B cell (primary cell): ENCODE data around the gene TLE6. TPM values are rescaled to one million over a fixed set of nuclear protein-coding genes. Genes with fewer than 3 reads are reported as not detected.

Experiments used
- ATAC-seq: fragments of 200-7000 bp; cut with Tn5 transposase; one replicate; pipeline ENCODE4 v1.10.0; 2021; ENCODE audit warnings: low read depth, mild to moderate bottlenecking, moderate number of reproducible peaks, moderate library complexity
- CTCF ChIA-PET: fragments of 350-600 bp; sonication (Branson Sonifier 250); formaldehyde crosslinking; loops from one replicate; lab custom pipeline; 2021; ENCODE audit warnings: antibody characterized with exemption, inconsistent platforms; lab: Charles Lee
- POLR2A ChIA-PET: fragments of 350-600 bp; sonication (Branson Sonifier 250); formaldehyde crosslinking; loops from one replicate; lab custom pipeline; 2021; ENCODE audit warnings: antibody characterized with exemption; lab: Charles Lee
- DNase-seq: peaks from one replicate; pipeline ENCODE4 v3.0.0; 2013
- H2AFZ ChIP-seq: 2 replicates; pipeline ENCODE4 v1.6.1; 2012; ENCODE audit warnings: mild to moderate bottlenecking, low read depth, low read length; ENCODE audit not compliant: insufficient read depth, poor library complexity, severe bottlenecking
- H3K27ac ChIP-seq, 2 donors: 1 replicate in 1 of 2; 2 replicates in 1 of 2; pipeline ENCODE4 v1.5.1; 2012 to 2013; ENCODE audit warnings: low read length in 2 of 2, mild to moderate bottlenecking in 2 of 2, moderate library complexity in 1 of 2
- H3K27me3 ChIP-seq, 4 experiments: fragments of 200-600 bp in 1 of 4; sonication (generic) in 1 of 4; replicated peaks in 1 of 4; 1 replicate in 2 of 4; 2 replicates in 2 of 4; pipeline versions ENCODE4 v1.6.1 to v1.7.0; 2013 to 2016; ENCODE audit warnings: low read length in 3 of 4, mild to moderate bottlenecking in 2 of 4, mixed read lengths in 1 of 4, moderate library complexity in 1 of 4; ENCODE audit not compliant: insufficient read depth in 4 of 4, control insufficient read depth in 3 of 4; ENCODE audit errors: control extremely low read depth in 1 of 4
- H3K36me3 ChIP-seq, 2 experiments: replicated peaks in 1 of 2; 1 replicate in 1 of 2; 2 replicates in 1 of 2; pipeline versions ENCODE4 v1.6.1 to v1.7.1; 2013; ENCODE audit warnings: low read length in 1 of 2; ENCODE audit not compliant: insufficient read depth in 2 of 2, control insufficient read depth in 1 of 2; ENCODE audit errors: control extremely low read depth in 1 of 2, extremely low read depth in 1 of 2
- H3K4me1 ChIP-seq, 2 donors: fragments of 200-600 bp in 1 of 2; sonication (generic) in 1 of 2; 1 replicate in 1 of 2; 2 replicates in 1 of 2; pipeline versions ENCODE4 v1.5.1 to v1.6.1; 2013 to 2017; ENCODE audit warnings: low read length in 2 of 2; ENCODE audit not compliant: control insufficient read depth in 2 of 2, insufficient read depth in 2 of 2
- H3K4me2 ChIP-seq: replicated peaks from 2 replicates; pipeline ENCODE3; 2012; ENCODE audit warnings: mild to moderate bottlenecking, low read depth, low read length; ENCODE audit not compliant: poor library complexity, severe bottlenecking
- H3K4me3 ChIP-seq, 5 experiments: fragments of 200-600 bp in 1 of 5; sonication (generic) in 1 of 5; 1 replicate in 3 of 5; 2 replicates in 2 of 5; pipeline versions ENCODE4 v1.5.1 to v1.7.0; 2011 to 2016; ENCODE audit warnings: low read length in 4 of 5, mild to moderate bottlenecking in 4 of 5, low read depth in 2 of 5, control low read depth in 1 of 5, moderate library complexity in 1 of 5; ENCODE audit not compliant: insufficient read depth in 1 of 5; ENCODE audit errors: control extremely low read depth in 1 of 5, extremely low read depth in 1 of 5
- H3K79me2 ChIP-seq: fragments of 200-600 bp; sonication (generic); one replicate; pipeline ENCODE4 v1.6.0; 2016; ENCODE audit warnings: low read length; ENCODE audit not compliant: control insufficient read depth, insufficient read depth
- H3K9ac ChIP-seq: fragments of 200-600 bp; sonication (generic); 2 replicates; pipeline ENCODE4 v1.6.1; 2017; ENCODE audit warnings: mild to moderate bottlenecking, low read length, moderate library complexity
- H3K9me3 ChIP-seq, 3 donors: one replicate each; pipeline versions ENCODE4 v1.6.1 to v1.7.1; 2013; ENCODE audit warnings: low read length in 2 of 3; ENCODE audit not compliant: control insufficient read depth in 2 of 3, insufficient read depth in 1 of 3; ENCODE audit errors: control extremely low read depth in 1 of 3
- H4K20me1 ChIP-seq: 2 replicates; pipeline ENCODE4 v1.6.0; 2012; ENCODE audit warnings: mild to moderate bottlenecking, low read length; ENCODE audit not compliant: insufficient read depth, control insufficient read depth, poor library complexity, severe bottlenecking
- H3K27ac Mint-ChIP-seq: one replicate; pipeline ENCODE4 v1.8.0; 2021; ENCODE audit warnings: mixed read lengths
- H3K27me3 Mint-ChIP-seq: one replicate; pipeline ENCODE4 v1.8.0; 2021; ENCODE audit warnings: mixed read lengths
- H3K4me1 Mint-ChIP-seq: one replicate; pipeline ENCODE4 v1.8.0; 2021; ENCODE audit warnings: mixed read lengths
- H3K4me3 Mint-ChIP-seq: one replicate; pipeline ENCODE4 v1.8.0; 2021; ENCODE audit warnings: mixed read lengths
- H3K9me3 Mint-ChIP-seq: one replicate; pipeline ENCODE4 v1.8.0; 2022; ENCODE audit warnings: mixed read lengths; ENCODE audit not compliant: insufficient read depth
- CTCF ChIP-seq: fragments of 200-600 bp; IDR thresholded peaks from one replicate; pipeline ENCODE4 v1.8.0; 2022; ENCODE audit warnings: antibody characterized with exemption, mild to moderate bottlenecking
- EZH2 ChIP-seq: IDR thresholded peaks from 2 replicates; pipeline ENCODE4 v1.6.1; 2012; ENCODE audit warnings: borderline replicate concordance, low read depth, mild to moderate bottlenecking, moderate library complexity, low read length; ENCODE audit not compliant: insufficient read depth, poor library complexity, severe bottlenecking
- WGBS: methylation state at CpG from one replicate; pipeline ENCODE4 v1.1.5; 2013; ENCODE audit warnings: missing lambda C conversion rate; ENCODE audit not compliant: insufficient coverage; 5-methylcytosine and 5-hydroxymethylcytosine counted together
- intact Hi-C: fragments of 100-400 bp; cut with micrococcal nuclease; formaldehyde crosslinking; loops from one replicate; pipeline ENCODE4 v1.10.0; 2022
- polyA plus RNA-seq: library from polyadenylated mRNA; depleted of rRNA; stranded (reverse); fragments of >200 nt; gene quantifications from 2 replicates; pipeline ENCODE4 v1.2.3, GENCODE V29; 2012
- total RNA-seq, 2 donors: library from RNA; stranded (reverse); fragments of 120-200 nt in 1 of 2; gene quantifications; 1 replicate in 1 of 2; 2 replicates in 1 of 2; pipeline versions ENCODE4 v1.2.3 to v1.2.4, GENCODE V29; 2013 to 2022

The TLE6 gene
- total and polyA plus RNA-seq, 2 donors (not counting 1 experiment from before 2014, with no cell fraction given): 1.5 to 3.0 TPM

GRCh38 chr19:2994588-2995131, 17.3 kb downstream of the TLE6 start:
- ATAC-seq (no peak), DNase-seq (no peak)
- Histone ChIP-seq H3K27ac (no peak overlapping the region), H3K4me2 (no peak overlapping the region), H4K20me1 (no peaks in the 10 kb centered on the region), H3K9ac (no peak overlapping the region), H3K4me1 (no peaks in the 10 kb centered on the region), H3K27me3 (no peaks in the 10 kb centered on the region), H3K4me3 (no peak overlapping the region), H2AFZ (no peak overlapping the region), H3K36me3 (no peaks in the 10 kb centered on the region), H3K9me3 (peaks cover 0 to 10% (median 0%) of the 10 kb centered on the region in 3 donors), H3K79me2 (no peaks in the 10 kb centered on the region)
- Mint-ChIP-seq H3K4me1 (no peaks in the 10 kb centered on the region), H3K27ac (no peak overlapping the region), H3K9me3 (peaks cover 3% of the 10 kb centered on the region), H3K4me3 (no peak overlapping the region), H3K27me3 (peaks cover 3% of the 10 kb centered on the region)
- CTCF ChIA-PET: no interaction called here
- TF ChIP-seq CTCF (no peak), EZH2 (no peak)
- intact Hi-C loops: no loop called here
- POLR2A ChIA-PET: no interaction called here
- 65% methylated on average over 5 of the region's 15 CpGs for WGBS

- intact Hi-C loops: no loop called here
- CTCF ChIA-PET: no interaction called here
- no peak for ATAC-seq
- peak overlapping the region; percentile 37 for H3K27ac Mint-ChIP-seq
- H3K9me3 ChIP-seq: peaks cover 0 to 16% (median 0%) of the 10 kb centered on the region in 3 donors
- POLR2A ChIA-PET: no interaction called here
- H3K27ac ChIP-seq: no peak overlapping the region
- H3K27me3 Mint-ChIP-seq: peaks cover 3% of the 10 kb centered on the region
- H3K9ac ChIP-seq: no peak overlapping the region
- WGBS: 92% methylated on average over 10 of the region's 13 CpGs
- TF ChIP-seq CTCF: no peak
- TF ChIP-seq EZH2: no peak
- H4K20me1 ChIP-seq: no peaks in the 10 kb centered on the region
- H3K36me3 ChIP-seq: no peaks in the 10 kb centered on the region
- no peaks in the 10 kb centered on the region for H3K79me2 ChIP-seq
- H3K4me3 Mint-ChIP-seq: no peak overlapping the region
- no peaks in the 10 kb centered on the region for H3K27me3 ChIP-seq
- peaks cover 3% of the 10 kb centered on the region for H3K9me3 Mint-ChIP-seq
- H2AFZ ChIP-seq: no peak overlapping the region
- H3K4me2 ChIP-seq: no peak overlapping the region
- H3K4me1 Mint-ChIP-seq: no peaks in the 10 kb centered on the region
- H3K4me3 ChIP-seq: no peak overlapping the region
- no peaks in the 10 kb centered on the region for H3K4me1 ChIP-seq
- DNase-seq: no peak
These were observed 20.4 kb downstream of the TLE6 start for GRCh38 chr19:2997720-2998119.
